NCI-H1436 (cell line): ENCODE data around the gene SPRYD4.
"Not testable (repeated sequence)": the region's sequence is repeated elsewhere in the genome, so short reads cannot be mapped to it uniquely, and the experiment has no call there.

Experiments used
- DNase-seq: peaks from one replicate; lab custom pipeline; 2025; lab: John Stamatoyannopoulos, UW

Gene SPRYD4

DNA sequence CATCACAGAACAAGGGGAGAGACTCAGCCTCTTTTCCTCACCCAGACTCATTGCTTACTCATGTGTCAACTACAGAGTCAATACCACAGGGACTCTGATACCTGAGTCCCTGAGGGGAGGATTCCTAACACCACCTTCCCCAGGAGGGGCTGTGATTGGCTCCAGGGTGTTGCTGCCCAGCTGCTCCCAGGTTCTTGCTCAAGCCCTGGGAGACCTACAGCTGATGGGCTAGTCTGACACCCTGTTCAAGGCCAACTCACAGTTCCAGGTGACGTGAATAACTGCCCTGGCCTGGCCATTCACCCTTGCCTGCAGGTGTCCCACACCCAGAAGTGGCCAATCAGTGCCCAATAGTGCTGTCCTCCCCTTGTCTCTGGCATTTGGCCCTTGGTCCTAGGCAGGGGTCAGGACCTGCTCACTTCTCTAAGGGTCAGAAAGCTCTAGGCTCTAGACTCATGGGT is 8.6 kb downstream of the SPRYD4 start:
- DNase-seq: no peak

DNA sequence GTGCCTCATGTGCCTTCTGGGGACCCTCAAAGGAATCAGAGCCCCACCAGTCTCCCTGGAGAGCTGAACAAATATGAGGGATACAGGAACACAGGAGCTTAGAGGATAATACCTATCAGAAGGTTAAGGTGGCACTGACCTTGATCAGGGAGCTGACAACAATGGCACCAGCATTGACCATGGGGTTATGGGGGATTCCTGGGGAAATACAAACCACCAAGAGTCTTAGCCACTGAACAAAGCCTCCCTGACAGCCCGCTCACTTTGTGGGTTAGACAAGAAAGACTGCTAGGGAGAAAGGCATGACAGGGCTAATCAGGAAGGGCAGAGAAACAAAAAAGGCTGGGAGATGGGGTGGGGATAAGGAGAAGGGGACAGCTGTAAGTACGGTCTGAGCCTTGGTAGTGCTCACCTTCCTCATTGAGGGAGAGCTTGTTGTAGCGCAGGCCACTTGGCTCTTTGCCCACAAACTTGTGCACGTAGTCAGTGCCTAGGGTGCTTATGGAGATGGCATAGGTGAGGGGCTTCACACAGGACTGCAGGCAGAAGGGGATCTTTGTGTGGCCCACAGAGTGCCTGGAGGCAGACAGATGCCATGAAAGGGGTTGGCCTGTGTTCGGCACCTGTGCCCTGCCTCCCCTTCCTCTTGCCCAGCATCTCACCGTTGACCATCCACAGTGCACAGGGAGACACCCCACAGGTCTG is 9.3 kb downstream of the SPRYD4 start:
- no peak for DNase-seq

DNA sequence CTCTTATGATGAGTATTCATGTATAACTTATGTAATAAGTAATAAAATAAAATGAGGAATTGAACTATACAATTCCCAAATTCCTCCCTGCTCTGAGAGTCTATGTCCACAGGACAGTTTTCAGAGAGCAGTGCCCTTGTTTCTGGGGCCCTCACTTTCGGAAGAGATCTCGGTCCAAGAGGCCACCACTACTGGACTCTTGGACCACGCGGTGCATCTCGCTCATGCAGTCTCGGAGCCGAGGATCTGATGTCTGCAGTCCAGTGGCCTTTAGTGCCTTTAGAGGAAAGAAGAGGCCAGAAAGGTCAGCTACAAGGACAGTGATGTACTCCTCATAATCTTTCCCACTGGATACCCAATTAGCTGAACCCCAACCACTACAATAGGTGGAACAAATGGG is 11.2 kb downstream of the SPRYD4 start:
- no peak for DNase-seq

DNA sequence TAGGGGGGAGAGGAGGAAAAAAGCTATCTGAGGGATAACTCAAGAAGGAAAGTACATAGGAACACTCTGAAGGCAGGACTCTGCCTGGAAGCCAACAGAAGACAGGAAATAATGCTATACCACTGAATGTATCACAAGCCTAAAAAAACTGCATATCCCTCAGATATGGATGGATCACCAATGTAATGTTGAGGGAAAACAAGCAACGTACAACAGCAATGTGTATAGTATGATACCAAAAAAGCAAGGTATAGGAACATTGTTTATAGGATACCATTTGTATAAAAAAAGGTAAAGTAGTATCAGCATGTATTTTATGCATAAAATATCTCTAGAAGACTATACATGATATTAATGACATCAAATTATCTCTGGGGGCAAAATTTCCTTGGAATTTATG is 16.2 kb downstream of the SPRYD4 start:
- DNase-seq: no peak

DNA sequence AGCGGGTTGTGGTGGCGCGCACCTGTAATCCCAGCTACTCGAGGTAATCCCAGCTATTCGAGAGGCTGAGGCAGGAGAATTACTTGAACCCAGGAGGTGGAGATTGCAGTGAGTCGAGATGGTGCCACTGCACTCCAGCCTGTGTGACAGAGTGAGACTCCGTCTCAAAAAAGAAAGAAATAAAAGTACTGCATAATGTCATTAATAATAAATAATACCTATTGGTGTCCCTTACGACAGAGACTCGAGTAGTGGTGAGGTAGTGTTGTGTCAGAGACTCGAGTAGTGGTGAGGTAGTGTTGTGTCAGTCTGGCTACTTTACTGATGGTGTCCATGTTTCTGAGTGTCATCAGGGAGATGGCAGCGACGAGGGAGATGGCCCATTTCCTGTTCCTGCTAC is 18.3 kb downstream of the SPRYD4 start:
- DNase-seq: no peak

DNA sequence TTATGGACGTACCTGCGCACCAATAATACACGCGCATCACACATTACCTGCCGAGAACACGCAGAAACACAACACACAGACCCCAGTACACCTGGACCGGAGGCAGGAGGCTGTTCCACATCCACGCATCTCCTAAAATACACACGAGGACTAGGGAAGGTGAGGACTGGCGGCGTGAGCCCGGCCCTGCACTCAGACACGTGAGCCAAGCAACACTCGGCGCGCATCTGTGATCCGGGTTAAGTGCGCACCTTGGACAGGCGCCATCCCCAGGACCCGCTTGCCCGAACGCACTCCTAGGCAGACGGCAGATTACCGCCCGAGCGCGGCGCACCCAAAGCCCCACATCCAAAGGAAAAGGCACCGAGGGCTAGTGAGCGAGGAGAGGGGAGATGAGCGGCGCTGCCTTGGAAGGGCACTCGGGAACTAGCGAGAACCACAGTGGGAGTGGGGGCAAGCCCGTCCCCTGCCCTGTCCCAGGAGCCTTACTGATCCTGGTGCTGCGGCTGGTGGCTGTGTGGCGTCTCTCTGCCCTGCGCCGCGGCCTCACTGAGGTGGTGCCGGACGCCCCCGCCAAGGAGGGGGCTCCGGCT is 19.2 kb downstream of the SPRYD4 start:
- DNase-seq: peak; percentile 17

GRCh38 chr12:56488041-56488955 is 19.9 kb downstream of the SPRYD4 start, which contains the start of gene GLS2:
Gene GLS2 (minus strand): TSS chr12:56488161. CDS start chr12:56488118, 43 bp downstream.
- peak; percentile 76 for DNase-seq

- no peak for DNase-seq
Observed at GRCh38 chr12:56490360-56490759, 22.0 kb downstream of the SPRYD4 start.

GRCh38 chr12:56493409-56494105 is 25.2 kb downstream of the SPRYD4 start:
- not testable (repeated sequence) for DNase-seq

- DNase-seq: not testable (repeated sequence)
Observed at GRCh38 chr12:56494106-56494415, 25.7 kb downstream of the SPRYD4 start.

- not testable (repeated sequence) for DNase-seq
Observed at GRCh38 chr12:56494481-56494880, 26.1 kb downstream of the SPRYD4 start.

- DNase-seq: not testable (repeated sequence)
Observed at GRCh38 chr12:56496704-56497103, 28.3 kb downstream of the SPRYD4 start.

DNA sequence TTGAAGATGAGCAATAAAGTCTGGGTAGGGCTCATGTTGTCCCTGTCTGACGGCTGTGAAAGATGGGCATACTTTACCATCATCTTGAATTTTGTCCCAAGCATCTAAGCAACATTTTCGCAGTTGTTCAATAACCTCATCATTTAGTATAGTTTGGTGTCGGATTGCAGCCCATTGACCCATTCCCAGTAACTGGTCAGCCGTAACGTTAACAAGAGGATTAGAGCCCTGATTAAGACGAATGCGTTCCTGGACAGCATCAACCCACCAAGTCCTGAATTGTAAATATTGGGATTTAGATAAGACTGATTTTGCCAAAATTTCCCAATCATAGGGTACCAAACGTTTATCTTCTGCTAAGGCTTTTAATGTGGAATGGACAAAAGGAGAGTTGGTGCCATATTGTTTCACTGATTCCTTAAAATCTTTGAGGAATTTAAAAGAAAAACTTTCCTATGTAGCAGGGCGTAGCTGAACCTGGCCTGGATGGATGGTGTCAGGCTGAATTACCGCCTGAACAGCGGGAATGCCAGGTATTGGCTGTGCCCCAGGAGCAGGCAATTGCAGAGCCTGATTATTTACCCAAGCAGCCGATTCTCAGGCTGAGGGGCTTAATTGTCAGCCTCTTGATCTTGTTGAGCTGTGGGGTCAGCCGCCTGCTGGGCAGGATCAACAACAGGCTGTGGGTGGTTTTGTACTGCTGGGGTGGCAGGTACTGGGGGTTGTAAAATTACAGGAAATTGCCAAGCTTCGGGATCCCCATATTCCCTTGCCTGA is 29.9 kb downstream of the SPRYD4 start:
- DNase-seq: not testable (repeated sequence)

GRCh38 chr12:56499452-56499851 is 31.1 kb downstream of the SPRYD4 start:
- DNase-seq: not testable (repeated sequence)

DNA sequence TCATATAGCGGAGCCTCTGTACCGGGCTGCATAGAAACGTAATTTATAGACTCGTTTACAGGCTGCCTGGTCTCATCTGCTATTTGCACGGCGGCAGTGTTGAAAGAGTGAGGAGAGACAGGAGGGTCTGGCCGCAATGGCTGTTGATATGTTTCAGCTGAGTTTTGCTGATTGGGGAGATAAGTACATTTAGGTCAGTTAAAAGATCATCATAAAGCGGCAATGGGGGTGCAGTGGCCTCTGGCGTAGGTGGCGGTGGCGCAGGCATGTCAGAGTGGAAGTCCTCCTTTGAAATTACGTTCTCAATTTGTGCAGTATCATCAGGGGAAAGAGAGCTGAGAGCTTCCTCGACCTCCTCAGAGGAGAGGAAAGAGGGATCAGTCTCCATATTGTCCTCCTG is 31.5 kb downstream of the SPRYD4 start:
- not testable (repeated sequence) for DNase-seq

DNA sequence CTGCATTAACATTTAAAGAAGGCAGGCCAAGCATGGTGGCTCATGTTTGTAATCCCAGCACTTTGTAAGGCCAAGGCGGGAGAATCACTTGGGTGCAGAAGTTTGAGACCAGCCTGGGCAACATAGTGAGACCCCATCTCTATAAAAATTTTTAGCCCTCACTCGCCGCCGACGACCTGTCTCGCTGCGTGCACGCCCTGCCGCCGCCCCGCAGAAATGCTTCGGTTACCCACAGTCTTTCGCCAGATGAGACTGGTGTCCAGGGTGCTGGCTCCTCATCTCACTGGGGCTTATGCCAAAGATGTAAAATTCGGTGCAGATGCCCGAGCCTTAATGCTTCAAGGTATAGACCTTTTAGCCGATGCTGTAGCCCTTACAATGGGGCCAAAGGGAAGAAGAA is 42.4 kb downstream of the SPRYD4 start:
- no peak for DNase-seq

GRCh38 chr12:56514014-56514318 is 45.6 kb downstream of the SPRYD4 start:
- DNase-seq: not testable (repeated sequence)

DNA sequence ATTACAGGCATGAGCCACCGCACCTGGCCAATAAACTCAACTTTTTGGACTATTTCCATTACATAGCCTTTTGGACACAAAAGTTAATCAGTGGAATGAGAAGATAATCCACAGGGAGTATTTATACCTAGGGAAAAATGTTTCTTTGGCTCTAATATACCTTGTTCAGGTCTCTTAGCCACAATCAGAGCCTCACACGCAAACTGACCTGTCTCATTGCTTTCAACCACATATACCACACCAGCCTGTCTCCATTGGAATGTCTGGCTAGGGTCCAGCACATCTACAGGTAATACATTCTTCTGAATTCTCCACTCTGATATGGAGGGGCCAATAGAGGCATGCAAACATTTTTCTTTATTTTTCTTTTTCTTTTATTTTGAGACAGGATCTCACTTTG is 49.5 kb downstream of the SPRYD4 start:
- DNase-seq: no peak

DNA sequence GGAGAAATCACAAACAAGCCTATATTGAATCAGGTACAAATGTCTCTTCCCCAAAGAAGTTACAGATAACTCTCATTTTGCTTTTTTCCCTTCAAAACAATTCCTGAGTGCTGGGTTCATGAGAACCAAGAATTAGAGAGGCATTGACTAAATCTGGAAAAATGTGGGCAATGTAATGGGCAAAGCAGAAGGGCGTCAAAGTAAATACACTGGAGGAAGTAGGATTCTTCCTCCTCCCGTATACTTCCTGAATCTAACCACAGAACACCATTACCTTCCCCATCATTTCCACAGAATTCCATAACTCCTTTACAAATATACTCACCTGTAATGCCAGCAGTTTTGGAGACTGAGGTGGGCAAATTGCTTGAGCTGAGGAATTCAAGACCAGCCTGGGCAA is 50.2 kb downstream of the SPRYD4 start:
- DNase-seq: no peak

DNA sequence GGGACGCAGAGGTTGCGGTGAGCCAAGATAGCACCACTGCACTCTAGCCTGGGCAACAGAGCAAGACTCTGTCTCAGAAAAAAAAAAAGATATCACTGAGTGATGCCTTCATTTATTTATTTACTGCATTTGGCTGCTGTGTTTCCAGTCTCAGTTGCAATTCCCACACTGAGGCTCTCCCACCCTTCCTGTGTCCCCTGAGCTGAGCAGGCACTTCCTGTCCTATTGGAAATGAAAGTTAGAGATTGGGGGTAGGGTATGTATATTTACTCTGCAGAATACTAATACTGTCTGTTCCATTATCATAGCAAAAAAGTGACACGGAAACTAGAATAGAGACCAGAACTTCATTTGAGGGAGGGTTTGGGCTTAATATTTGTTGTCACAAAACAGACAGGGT is 51.7 kb downstream of the SPRYD4 start:
- DNase-seq: no peak

DNA sequence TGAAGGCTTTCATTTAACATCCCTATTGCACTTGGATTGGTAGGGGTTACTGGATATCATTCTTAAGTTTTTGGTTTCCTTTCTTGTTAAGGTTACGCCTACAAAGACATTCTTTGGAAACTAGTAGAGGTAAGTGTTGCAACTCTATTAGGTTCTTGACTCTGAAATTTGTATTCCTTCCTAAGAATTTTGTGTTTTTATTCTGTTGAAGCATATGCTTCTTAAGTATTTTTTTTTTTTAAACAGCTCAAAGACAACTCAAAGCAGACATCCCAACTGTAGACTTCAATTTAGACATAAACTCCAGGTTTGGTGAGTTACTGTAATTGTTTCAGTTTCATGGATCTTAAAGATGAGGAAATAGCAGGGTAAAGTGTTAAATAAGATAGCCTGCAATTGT is 52.1 kb downstream of the SPRYD4 start:
- no peak for DNase-seq

DNA sequence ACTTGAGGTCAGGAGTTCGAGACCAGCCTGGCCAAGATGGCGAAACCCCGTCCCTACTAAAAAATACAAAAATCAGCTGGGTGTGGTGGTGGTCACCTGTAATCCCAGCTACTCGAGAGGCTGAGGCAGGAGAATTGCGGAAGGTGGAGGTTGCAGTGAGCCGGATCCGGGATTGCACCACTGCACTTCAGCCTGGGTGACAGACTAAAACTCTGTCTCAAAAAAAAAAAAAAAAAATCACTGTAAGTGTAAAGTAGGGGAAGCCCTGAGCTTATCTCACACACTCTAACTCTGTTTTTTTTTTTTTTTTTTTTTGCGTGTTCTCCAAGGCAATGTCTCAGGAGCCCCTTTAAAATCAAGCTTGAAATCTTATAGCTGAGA is 52.8 kb downstream of the SPRYD4 start:
- no peak for DNase-seq
